ENCODE data around the gene NRXN3.

Gene NRXN3

GRCh38 chr14:79899610-79900009 is 1729.4 kb downstream of the NRXN3 start:
- no peaks in the 10 kb centered on the region for H3K9me3 ChIP-seq (ENCODE audit: control insufficient read depth, low read length)
- H3K36me3 ChIP-seq (ENCODE audit: control insufficient read depth, insufficient read depth, low read length) = no peaks in the 10 kb centered on the region
- H3K4me3 ChIP-seq (ENCODE audit: extremely low read depth, insufficient read depth, low read length, poor library complexity, severe bottlenecking) = no peak overlapping the region
- WGBS, 2 experiments (ENCODE audit: insufficient coverage in 2 of 2) = 77 to 80% methylated on average over 2 of the region's 3 CpGs
- no peaks in the 10 kb centered on the region for H3K4me1 ChIP-seq (ENCODE audit: control insufficient read depth, insufficient read depth, low read length, poor library complexity, severe bottlenecking)
- no peak overlapping the region for H3K27ac ChIP-seq (ENCODE audit: low read depth, low read length, severe bottlenecking)

- Histone ChIP-seq H3K36me3 (ENCODE audit: control insufficient read depth, insufficient read depth, low read length) (no peaks in the 10 kb centered on the region), H3K9me3 (ENCODE audit: control insufficient read depth, low read length) (no peaks in the 10 kb centered on the region), H3K4me3 (ENCODE audit: extremely low read depth, insufficient read depth, low read length, poor library complexity, severe bottlenecking) (no peak overlapping the region), H3K4me1 (ENCODE audit: control insufficient read depth, insufficient read depth, low read length, poor library complexity, severe bottlenecking) (no peaks in the 10 kb centered on the region), H3K27ac (ENCODE audit: low read depth, low read length, severe bottlenecking) (no peak overlapping the region)
- no CpG with 5 or more reads among the region's 1 CpG for WGBS, 2 experiments (ENCODE audit: insufficient coverage in 2 of 2)
Observed at GRCh38 chr14:79904497-79904896, 1734.3 kb downstream of the NRXN3 start.

GRCh38 chr14:79906994-79907393 is 1736.8 kb downstream of the NRXN3 start:
- no peaks in the 10 kb centered on the region for H3K4me1 ChIP-seq (ENCODE audit: control insufficient read depth, insufficient read depth, low read length, poor library complexity, severe bottlenecking)
- H3K36me3 ChIP-seq (ENCODE audit: control insufficient read depth, insufficient read depth, low read length) = no peaks in the 10 kb centered on the region
- no CpG with 5 or more reads among the region's 1 CpG for WGBS, 2 experiments (ENCODE audit: insufficient coverage in 2 of 2)
- no peaks in the 10 kb centered on the region for H3K9me3 ChIP-seq (ENCODE audit: control insufficient read depth, low read length)
- no peak overlapping the region for H3K27ac ChIP-seq (ENCODE audit: low read depth, low read length, severe bottlenecking)
- no peak overlapping the region for H3K4me3 ChIP-seq (ENCODE audit: extremely low read depth, insufficient read depth, low read length, poor library complexity, severe bottlenecking)

- no peaks in the 10 kb centered on the region for H3K9me3 ChIP-seq (ENCODE audit: control insufficient read depth, low read length)
- H3K27ac ChIP-seq (ENCODE audit: low read depth, low read length, severe bottlenecking) = no peak overlapping the region
- 61 to 82% methylated on average over 1 to 2 of the region's 2 CpGs for WGBS, 2 experiments (ENCODE audit: insufficient coverage in 2 of 2)
Observed at GRCh38 chr14:79910086-79910485, 1739.9 kb downstream of the NRXN3 start.

GRCh38 chr14:79911744-79912143 is 1741.6 kb downstream of the NRXN3 start:
- no CpG with 5 or more reads among the region's 4 CpGs for WGBS, 2 experiments (ENCODE audit: insufficient coverage in 2 of 2)
- Histone ChIP-seq H3K4me3 (ENCODE audit: extremely low read depth, insufficient read depth, low read length, poor library complexity, severe bottlenecking) (no peak overlapping the region), H3K27ac (ENCODE audit: low read depth, low read length, severe bottlenecking) (no peak overlapping the region), H3K4me1 (ENCODE audit: control insufficient read depth, insufficient read depth, low read length, poor library complexity, severe bottlenecking) (no peaks in the 10 kb centered on the region), H3K9me3 (ENCODE audit: control insufficient read depth, low read length) (no peaks in the 10 kb centered on the region), H3K36me3 (ENCODE audit: control insufficient read depth, insufficient read depth, low read length) (no peaks in the 10 kb centered on the region)

More at GRCh38 chr14:79910086-79910485, 1739.9 kb downstream of the NRXN3 start:
- H3K4me1 ChIP-seq (ENCODE audit: control insufficient read depth, insufficient read depth, low read length, poor library complexity, severe bottlenecking) = no peaks in the 10 kb centered on the region
- H3K36me3 ChIP-seq (ENCODE audit: control insufficient read depth, insufficient read depth, low read length) = no peaks in the 10 kb centered on the region
- H3K4me3 ChIP-seq (ENCODE audit: extremely low read depth, insufficient read depth, low read length, poor library complexity, severe bottlenecking) = no peak overlapping the region

GRCh38 chr14:79914595-79914994 is 1744.4 kb downstream of the NRXN3 start:
- no peaks in the 10 kb centered on the region for H3K9me3 ChIP-seq (ENCODE audit: control insufficient read depth, low read length)
- 100% methylated on average over 1 of the region's 2 CpGs; no CpG with 5 or more reads in 1 of the 2 experiments for WGBS, 2 experiments (ENCODE audit: insufficient coverage in 2 of 2)
- no peaks in the 10 kb centered on the region for H3K36me3 ChIP-seq (ENCODE audit: control insufficient read depth, insufficient read depth, low read length)
- H3K4me1 ChIP-seq (ENCODE audit: control insufficient read depth, insufficient read depth, low read length, poor library complexity, severe bottlenecking) = no peaks in the 10 kb centered on the region
- H3K27ac ChIP-seq (ENCODE audit: low read depth, low read length, severe bottlenecking) = no peak overlapping the region
- H3K4me3 ChIP-seq (ENCODE audit: extremely low read depth, insufficient read depth, low read length, poor library complexity, severe bottlenecking) = no peak overlapping the region

- Histone ChIP-seq H3K36me3 (ENCODE audit: control insufficient read depth, insufficient read depth, low read length) (no peaks in the 10 kb centered on the region), H3K4me3 (ENCODE audit: extremely low read depth, insufficient read depth, low read length, poor library complexity, severe bottlenecking) (no peak overlapping the region), H3K27ac (ENCODE audit: low read depth, low read length, severe bottlenecking) (no peak overlapping the region), H3K9me3 (ENCODE audit: control insufficient read depth, low read length) (no peaks in the 10 kb centered on the region), H3K4me1 (ENCODE audit: control insufficient read depth, insufficient read depth, low read length, poor library complexity, severe bottlenecking) (no peaks in the 10 kb centered on the region)
- 100% methylated on average over 1 of the region's 1 CpG; no CpG with 5 or more reads in 1 of the 2 experiments for WGBS, 2 experiments (ENCODE audit: insufficient coverage in 2 of 2)
Observed at GRCh38 chr14:79915406-79915805, 1745.2 kb downstream of the NRXN3 start.

- no peaks in the 10 kb centered on the region for H3K4me1 ChIP-seq (ENCODE audit: control insufficient read depth, insufficient read depth, low read length, poor library complexity, severe bottlenecking)
- no peaks in the 10 kb centered on the region for H3K9me3 ChIP-seq (ENCODE audit: control insufficient read depth, low read length)
- H3K27ac ChIP-seq (ENCODE audit: low read depth, low read length, severe bottlenecking) = no peak overlapping the region
- no peaks in the 10 kb centered on the region for H3K36me3 ChIP-seq (ENCODE audit: control insufficient read depth, insufficient read depth, low read length)
- H3K4me3 ChIP-seq (ENCODE audit: extremely low read depth, insufficient read depth, low read length, poor library complexity, severe bottlenecking) = no peak overlapping the region
Observed at GRCh38 chr14:79916281-79916680, 1746.1 kb downstream of the NRXN3 start.

- H3K27ac ChIP-seq (ENCODE audit: low read depth, low read length, severe bottlenecking) = no peak overlapping the region
- no peak overlapping the region for H3K4me3 ChIP-seq (ENCODE audit: extremely low read depth, insufficient read depth, low read length, poor library complexity, severe bottlenecking)
- no peaks in the 10 kb centered on the region for H3K9me3 ChIP-seq (ENCODE audit: control insufficient read depth, low read length)
- H3K36me3 ChIP-seq (ENCODE audit: control insufficient read depth, insufficient read depth, low read length) = no peaks in the 10 kb centered on the region
- 89 to 100% methylated on average over 1 of the region's 1 CpG for WGBS, 2 experiments (ENCODE audit: insufficient coverage in 2 of 2)
- no peaks in the 10 kb centered on the region for H3K4me1 ChIP-seq (ENCODE audit: control insufficient read depth, insufficient read depth, low read length, poor library complexity, severe bottlenecking)
Observed at GRCh38 chr14:79916892-79917291, 1746.7 kb downstream of the NRXN3 start.

Measured in mesodermal cell (in vitro differentiated cells).